A549 (cell line): Measurements from ENCODE around the gene HMHB1.

ENCODE experiments used
- CEBPB ChIP-seq, 2 experiments: fragments of >200 bp in 1 of 2; sonication (Bioruptor Twin) in 1 of 2; formaldehyde crosslinking in 1 of 2; IDR thresholded peaks; 2 replicates each; pipeline ENCODE4 v1.6.1; 2012 to 2016
- EP300 ChIP-seq, 2 experiments: fragments of >200 bp; sonication (Bioruptor Twin); formaldehyde crosslinking; IDR thresholded peaks; 2 replicates in 1 of 2; 3 replicates in 1 of 2; pipeline ENCODE4 v1.6.1; 2016 to 2017
- RAD21 ChIP-seq, 2 experiments: fragments of >200 bp in 1 of 2; sonication (Bioruptor Twin) in 1 of 2; formaldehyde crosslinking in 1 of 2; IDR thresholded peaks in 1 of 2; conservative IDR thresholded peaks in 1 of 2; 2 replicates in 1 of 2; 3 replicates in 1 of 2; pipeline ENCODE4 v1.6.1; 2012 to 2018; ENCODE audit warnings: inconsistent platforms in 1 of 2
- RFX5 ChIP-seq: fragments of 450-650 bp; IDR thresholded peaks from 2 replicates; pipeline ENCODE4 v1.7.1; 2014; ENCODE audit warnings: antibody characterized with exemption, mild to moderate bottlenecking, moderate library complexity
- SMC3 ChIP-seq: fragments of >200 bp; sonication (Bioruptor Twin); formaldehyde crosslinking; IDR thresholded peaks from 3 replicates; pipeline ENCODE4 v1.6.1; 2018; ENCODE audit warnings: inconsistent platforms
- TF ChIP-seq, protein P1 (sequence below): fragments of >200 bp; sonication (Bioruptor Twin); formaldehyde crosslinking; IDR thresholded peaks from 3 replicates; pipeline ENCODE4 v1.5.1; 2016

DNA sequence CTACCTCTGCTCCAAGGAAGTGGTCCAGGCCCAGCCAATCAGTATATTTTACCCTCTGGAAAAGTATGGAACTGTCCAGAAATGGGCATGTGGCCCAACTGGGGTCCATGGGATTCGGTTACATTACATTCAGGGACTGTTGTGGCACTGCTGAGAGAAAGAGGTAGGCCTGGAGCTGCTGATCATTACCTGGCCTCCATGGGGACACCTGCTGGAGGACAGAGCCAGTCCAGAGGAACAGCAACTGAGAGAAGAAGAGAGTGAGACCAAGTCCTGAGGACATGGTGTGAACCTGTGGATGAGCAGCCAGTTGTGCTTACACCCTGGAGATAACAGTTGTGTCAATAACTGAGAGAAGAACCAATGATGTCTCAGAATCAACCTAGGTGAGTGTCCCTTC lies 48.2 kb downstream of the HMHB1 start:
- TF ChIP-seq, protein P1, sequence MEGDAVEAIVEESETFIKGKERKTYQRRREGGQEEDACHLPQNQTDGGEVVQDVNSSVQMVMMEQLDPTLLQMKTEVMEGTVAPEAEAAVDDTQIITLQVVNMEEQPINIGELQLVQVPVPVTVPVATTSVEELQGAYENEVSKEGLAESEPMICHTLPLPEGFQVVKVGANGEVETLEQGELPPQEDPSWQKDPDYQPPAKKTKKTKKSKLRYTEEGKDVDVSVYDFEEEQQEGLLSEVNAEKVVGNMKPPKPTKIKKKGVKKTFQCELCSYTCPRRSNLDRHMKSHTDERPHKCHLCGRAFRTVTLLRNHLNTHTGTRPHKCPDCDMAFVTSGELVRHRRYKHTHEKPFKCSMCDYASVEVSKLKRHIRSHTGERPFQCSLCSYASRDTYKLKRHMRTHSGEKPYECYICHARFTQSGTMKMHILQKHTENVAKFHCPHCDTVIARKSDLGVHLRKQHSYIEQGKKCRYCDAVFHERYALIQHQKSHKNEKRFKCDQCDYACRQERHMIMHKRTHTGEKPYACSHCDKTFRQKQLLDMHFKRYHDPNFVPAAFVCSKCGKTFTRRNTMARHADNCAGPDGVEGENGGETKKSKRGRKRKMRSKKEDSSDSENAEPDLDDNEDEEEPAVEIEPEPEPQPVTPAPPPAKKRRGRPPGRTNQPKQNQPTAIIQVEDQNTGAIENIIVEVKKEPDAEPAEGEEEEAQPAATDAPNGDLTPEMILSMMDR: no peak
- TF ChIP-seq RAD21 (conservative IDR thresholded peaks at IDR 0.05 in 1 of 2, IDR thresholded peaks at IDR 0.05 in 1 of 2): no peak
- no peak for TF ChIP-seq RFX5
- TF ChIP-seq EP300 (IDR thresholded peaks at IDR 0.05): no peak
- no peak for TF ChIP-seq CEBPB (IDR thresholded peaks at IDR 0.05)
- no peak for TF ChIP-seq SMC3
